Measurements from ENCODE around the gene ADAM11.

The ADAM11 gene

DNA sequence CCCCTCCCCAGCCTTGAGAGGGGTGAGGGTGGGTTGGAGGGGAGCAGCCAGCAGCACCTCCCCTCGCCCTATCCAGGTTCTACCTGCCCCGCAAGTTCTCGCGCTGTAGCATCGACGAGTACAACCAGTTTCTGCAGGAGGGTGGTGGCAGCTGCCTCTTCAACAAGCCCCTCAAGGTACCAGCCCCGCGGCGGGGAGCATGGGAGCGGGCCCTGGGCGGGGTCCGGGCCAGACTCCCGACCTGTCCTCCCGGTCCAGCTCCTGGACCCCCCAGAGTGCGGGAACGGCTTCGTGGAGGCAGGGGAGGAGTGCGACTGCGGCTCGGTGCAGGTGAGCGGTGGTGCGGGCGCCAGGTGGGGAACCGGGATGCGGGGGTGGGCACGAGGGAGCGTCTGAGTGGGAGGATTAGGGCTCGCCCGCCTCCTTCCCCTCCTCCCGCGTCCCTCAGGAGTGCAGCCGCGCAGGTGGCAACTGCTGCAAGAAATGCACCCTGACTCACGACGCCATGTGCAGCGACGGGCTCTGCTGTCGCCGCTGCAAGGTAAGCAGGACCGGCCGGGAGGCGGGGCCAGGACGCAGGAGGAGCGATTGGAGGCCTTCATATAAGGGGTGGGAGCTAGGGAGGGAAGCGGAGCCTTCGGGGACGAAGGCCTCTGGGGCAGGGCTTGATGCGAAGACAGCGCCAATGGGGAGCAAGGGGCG, 16.5 kb downstream of the ADAM11 start:
- peak; percentile 97 for DNase-seq (ENCODE audit: low spot score)

DNA sequence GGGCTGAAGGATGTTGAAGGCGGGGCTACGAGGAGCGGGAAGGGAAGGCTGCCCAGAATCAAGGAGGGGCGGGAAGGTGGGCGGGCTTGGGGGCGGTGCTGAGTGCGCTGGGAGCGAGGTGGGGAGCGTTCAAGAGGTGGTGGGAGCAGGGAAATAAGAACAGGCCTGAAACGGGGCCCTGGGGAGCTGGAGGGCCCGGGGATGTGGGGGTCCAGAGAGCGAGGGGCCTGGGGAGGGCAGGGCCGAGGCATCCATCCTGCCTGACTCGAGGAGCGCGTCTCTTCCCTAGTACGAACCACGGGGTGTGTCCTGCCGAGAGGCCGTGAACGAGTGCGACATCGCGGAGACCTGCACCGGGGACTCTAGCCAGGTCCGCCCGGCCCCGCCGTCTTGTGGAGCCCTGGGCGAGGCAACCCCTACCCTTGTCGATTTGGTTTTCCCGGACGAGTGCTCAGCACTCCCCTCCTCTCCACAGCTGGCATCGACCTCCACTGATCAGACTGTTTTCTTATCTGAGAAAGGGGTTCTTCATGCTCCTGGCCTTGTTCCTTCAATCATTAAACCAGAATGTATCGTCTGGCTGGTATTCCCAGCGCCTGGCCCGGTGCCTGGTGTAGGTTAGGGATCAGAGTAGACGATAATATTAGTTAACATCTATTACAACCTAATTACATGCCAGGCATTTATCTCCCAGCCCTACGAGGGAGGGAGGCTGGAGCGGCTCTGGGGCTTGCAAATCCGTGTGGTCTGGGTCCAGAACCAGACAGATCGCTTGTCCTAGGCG, 17.2 kb downstream of the ADAM11 start:
- no peak for DNase-seq (ENCODE audit: low spot score)

DNA sequence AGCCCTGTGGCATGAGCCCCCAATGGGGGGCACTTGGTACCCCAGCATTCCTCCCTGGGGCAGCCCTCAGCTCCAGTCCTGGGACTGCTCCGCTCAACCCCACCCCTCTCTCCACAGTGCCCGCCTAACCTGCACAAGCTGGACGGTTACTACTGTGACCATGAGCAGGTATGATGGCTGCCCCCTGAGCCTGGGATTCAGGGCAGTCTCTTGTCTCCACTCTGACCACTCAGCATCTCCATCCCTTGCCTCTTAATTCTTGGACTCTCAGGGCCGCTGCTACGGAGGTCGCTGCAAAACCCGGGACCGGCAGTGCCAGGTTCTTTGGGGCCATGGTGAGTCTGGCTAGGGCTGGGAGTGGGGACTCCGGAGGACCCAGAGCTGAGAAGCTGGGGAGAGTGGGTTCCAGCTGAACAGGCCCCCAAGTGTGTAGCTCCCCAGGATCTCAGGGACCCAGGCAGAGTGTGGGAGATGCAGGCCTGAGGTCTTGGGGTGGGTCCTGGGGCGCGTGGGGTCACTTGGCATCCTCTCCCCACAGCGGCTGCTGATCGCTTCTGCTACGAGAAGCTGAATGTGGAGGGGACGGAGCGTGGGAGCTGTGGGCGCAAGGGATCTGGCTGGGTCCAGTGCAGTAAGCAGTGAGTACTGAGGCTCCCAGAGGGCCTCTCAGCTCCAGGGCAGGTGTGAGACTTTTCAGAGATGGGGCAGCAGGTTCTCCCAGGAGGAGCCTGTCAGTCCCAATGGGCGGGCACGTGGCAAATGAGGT, 18.0 kb downstream of the ADAM11 start:
- DNase-seq (ENCODE audit: low spot score) = no peak

DNA sequence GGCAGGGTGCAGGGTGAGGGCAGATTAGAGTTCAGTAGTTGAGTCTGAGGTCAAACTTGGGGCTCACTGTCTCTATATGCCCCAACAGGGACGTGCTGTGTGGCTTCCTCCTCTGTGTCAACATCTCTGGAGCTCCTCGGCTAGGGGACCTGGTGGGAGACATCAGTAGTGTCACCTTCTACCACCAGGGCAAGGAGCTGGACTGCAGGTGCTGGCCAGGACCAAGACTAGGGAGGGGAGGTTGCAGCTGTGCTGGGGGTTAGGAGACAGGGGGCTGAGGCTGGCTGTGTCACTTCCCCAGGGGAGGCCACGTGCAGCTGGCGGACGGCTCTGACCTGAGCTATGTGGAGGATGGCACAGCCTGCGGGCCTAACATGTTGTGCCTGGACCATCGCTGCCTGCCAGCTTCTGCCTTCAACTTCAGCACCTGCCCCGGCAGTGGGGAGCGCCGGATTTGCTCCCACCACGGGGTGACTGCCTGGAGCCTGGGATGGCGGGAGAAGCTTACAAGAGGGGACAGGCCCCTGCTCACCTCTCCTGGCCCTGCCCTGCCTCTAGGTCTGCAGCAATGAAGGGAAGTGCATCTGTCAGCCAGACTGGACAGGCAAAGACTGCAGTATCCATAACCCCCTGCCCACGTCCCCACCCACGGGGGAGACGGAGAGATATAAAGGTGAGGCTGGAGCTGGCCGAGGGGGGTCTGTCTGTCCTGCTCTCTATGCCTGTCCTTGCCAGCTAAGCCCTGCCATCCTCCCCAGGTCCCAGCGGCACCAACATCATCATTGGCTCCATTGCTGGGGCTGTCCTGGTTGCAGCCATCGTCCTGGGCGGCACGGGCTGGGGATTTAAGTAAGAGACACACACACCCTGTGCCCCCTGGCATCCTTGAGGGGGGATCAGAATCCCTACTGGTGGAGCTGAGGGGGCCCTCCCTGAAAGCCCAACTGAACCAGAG, 18.9 kb downstream of the ADAM11 start:
- no peak for DNase-seq (ENCODE audit: low spot score)

DNA sequence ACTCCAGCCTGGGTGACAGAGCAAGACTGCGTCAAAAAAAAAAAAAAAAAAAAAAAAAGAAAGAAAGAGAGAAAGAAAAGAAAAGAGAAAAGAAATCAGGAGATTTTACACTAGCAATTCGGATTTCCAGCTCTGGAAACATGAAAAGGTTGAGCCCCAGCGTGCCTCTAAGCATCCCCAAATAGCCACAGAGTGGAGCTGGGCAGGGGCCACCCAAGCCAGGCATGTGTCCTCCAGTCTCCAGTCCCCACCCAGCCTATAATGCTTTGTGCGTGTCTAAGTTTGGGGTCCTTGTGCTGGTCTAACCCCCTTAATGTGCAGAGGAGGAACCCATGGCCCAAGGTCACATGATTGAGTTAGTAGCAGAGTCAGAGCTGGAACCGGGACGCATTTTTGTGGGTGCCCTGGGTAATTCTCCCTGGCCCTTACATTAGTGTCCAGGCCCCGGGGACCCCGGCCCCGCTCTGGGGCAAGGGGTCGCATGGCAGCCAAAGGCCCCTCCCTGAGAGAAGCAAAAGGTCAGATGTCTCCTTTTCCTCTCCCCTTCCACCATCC, 19.9 kb downstream of the ADAM11 start:
- DNase-seq (ENCODE audit: low spot score) = no peak

DNA sequence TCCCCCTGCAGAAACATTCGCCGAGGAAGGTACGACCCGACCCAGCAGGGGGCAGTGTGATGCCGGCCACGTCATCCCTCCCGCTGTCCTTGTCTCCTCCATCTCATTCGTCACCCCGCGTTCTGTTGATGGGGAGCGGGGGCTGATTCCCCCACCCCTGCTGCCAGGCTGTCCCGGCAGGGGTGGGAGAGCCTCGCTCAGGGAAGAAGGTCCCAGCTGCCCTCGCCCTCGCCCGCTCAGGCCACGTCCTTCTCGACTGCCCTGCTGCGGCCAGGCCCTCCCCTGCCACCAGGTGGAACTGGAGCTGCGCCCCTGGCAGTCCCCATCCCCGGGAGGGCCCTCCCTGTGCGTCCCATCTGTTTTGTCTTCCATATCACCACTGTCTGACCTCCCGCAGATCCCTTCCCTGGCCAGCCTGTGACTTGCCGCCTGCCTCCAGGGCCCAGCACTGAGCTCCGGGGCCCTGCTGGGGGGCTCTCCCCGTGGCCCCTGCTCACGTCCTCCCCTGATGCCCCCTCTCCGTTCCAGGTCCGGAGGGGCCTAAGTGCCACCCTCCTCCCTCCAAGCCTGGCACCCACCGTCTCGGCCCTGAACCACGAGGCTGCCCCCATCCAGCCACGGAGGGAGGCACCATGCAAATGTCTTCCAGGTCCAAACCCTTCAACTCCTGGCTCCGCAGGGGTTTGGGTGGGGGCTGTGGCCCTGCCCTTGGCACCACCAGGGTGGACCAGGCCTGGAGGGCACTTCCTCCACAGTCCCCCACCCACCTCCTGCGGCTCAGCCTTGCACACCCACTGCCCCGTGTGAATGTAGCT, 20.6 kb downstream of the ADAM11 start:
- peak; percentile 83 for DNase-seq (ENCODE audit: low spot score)

DNA sequence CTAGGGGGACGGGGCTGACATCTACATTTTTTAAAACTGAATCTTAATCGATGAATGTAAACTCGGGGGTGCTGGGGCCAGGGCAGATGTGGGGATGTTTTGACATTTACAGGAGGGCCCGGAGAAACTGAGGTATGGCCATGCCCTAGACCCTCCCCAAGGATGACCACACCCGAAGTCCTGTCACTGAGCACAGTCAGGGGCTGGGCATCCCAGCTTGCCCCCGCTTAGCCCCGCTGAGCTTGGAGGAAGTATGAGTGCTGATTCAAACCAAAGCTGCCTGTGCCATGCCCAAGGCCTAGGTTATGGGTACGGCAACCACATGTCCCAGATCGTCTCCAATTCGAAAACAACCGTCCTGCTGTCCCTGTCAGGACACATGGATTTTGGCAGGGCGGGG, 21.4 kb downstream of the ADAM11 start:
- DNase-seq (ENCODE audit: low spot score) = no peak

DNA sequence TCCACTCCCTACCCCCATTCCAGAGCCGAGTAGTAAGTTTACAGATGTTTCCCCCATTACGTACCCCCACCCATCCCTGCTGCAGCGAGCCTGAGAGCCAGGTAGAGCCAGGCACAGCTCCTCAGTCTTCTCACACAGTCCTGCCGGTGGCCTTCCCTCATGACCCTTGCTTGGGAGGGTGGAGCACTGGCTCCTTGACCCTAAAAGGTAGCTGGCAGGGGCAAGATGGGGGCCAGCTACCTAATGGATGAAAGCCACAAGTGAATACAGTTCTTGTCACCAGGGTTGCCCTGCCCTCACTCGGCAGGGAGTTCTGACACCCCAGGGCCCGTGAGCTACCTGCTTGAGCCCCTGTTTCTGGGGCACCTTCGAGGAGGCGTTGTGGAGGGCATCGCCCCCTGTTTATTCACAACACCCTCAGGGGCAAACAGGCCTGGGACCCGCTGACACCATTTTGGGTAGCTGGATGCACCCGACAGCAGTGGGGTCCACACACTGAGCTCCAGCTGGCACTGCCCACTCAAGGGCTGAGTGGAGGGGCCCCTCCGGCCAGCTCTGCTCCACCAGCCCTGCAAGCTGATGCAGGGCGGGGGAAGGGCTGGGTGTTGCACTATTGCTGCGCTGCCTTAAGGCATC, 22.2 kb downstream of the ADAM11 start:
- DNase-seq (ENCODE audit: low spot score) = no peak

DNA sequence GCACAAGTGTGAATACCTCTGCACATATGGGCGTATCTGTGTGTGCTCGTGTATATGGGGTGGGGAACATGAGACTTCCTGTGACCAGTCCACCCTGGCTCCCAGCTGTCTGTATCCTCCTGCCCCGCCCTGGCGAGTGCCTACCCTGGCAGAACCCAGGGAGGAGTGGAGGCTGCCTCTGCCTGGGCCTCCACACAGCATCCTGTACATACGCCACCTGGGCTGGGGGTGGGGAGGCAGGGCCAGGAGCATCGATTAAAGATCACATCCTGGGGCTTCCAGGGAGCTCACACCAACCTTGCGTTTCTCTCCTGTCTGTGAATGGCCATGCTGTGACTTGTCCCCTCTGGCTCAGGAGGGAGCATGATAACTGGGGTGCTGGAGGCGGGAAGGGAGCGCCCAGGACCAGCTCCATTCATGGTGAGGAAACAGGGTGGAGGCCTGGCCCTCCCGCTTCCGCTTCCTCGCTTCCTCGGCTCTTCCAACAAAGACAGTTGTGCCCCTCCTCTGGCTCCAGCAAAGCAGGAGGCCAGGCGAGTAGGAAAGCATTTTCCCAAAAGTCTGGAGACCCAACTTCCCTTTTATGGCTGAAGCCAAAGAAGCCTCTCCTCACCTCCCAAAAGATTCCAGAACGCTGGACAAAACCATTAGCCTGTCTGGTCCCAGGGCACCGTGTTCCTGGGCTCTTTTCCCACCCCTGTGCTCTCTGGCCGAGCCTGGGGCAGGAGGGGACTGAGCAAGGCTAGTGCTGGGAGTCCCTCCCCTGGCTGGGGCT, 22.9 kb downstream of the ADAM11 start:
- no peak for DNase-seq (ENCODE audit: low spot score)

DNA sequence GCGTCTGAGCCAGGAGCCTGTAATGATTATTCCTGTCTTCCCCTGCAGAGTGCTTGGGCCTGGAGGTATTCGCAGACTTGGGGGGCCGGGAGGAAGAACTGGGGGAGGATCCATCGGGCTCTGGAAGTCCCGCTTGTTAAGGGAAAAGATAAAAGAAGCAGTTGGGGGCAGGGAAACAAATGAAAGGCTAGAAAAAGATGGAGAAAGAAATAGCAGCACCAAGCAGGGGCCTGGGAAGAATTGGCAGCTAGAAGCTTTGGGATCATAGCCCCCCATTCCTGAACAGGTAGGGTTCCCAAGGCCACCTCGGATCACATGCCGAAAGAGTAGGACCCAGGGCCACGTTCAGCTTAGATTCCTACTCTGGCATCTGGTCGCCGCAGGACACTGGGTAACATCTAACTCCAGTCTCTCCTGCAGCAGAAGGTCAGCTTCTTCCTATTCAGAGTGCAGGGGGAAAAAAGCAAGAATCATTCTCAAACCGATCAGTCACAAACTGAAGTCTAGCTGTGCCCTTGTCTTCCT, 23.6 kb downstream of the ADAM11 start:
- DNase-seq (ENCODE audit: low spot score) = no peak

DNA sequence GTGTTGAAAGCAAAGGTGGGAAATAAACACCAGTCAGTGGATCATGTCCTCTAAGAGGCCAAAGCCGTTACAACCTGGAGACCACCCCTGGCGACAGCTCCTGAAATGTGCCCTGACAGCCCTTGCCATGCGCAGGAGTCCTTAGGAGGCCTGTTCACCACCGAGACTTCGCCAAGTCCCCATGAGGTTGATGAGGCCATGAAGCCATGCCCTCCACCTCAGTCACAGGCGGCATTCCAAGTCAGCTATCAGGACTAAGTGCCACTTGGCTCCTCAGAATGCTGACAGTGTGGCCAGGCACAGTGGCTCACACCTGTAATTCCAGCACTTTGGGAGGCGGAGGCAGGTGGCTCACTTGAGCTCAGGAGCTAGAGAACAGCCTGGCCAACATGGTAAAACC, 27.1 kb downstream of the ADAM11 start:
- DNase-seq (ENCODE audit: low spot score) = no peak

DNA sequence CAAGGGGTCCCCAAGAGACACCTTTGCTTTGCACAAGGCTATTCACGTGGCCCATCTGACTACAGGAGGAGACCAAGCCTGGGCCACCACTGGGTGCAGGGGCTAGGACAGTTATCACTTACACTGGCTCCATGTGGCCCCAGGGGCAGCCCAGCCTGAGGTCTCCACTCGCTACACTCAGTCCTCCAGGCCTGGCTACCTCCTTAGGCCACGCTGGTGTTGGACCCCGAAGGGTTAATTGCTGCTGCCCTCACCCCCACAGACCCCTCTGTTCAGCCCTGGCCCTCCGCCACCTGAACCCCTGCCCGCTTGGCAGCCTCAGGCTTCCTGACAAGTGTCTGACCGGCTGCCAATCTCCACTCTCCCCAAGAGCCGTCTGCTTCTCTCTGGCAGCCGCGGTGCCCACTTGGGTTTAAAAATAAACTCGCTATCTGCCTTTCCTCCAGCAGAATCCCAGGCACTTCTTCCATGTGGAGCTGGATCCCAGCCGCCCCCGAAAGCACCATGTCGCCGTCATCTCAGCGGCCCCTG, 27.8 kb downstream of the ADAM11 start:
- no peak for DNase-seq (ENCODE audit: low spot score)

DNA sequence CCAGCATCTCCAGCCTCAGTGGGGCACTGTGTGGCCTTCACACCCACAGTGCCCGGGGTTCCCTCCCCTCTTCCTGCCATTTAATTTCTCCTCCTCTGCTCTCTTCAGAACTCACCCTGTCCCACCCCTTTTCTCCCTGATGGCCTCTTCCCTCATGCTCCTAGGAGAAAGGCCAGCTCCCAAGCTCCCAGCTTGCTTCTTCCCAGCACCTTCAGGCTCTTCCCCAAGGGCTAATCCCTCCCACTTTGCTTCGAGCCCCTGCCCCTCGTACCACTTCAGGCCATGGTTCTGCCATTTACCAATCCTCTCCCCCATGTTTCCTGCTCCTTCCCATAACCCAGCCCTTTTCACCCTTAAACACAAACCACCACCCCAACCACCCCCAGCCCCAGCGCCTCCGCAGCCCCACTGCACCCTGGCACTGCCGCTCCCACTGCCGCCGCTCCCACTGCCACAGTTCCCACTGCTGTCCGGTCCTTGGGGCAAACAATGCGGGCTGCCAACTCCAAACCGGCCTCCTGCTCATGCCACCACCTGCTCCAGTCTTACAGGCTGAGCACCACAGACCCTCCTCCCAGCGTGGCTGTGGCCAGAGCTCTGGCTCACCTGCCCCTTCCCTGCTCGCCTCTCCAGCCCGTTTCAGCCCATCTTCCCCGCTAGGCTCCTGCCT, 28.6 kb downstream of the ADAM11 start:
- no peak for DNase-seq (ENCODE audit: low spot score)

DNA sequence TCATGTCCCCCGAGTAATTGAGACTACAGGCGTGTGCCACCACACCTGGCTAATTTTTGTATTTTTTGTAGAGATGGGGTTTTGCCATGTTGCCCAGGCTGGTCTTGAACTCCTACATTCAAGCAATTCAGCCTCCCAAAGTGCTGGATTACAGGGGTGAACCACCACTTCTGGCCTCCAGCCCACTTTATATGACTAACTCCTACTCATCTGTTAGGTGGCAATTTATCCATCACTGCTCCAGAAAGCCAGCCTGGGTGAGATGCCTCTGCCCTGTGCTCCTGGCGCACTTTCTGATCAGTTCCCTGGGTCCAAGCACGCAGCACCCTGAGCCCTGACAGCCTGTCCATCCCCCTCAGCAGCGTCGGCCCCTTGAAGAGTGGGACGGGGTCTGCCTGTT, 29.4 kb downstream of the ADAM11 start:
- DNase-seq (ENCODE audit: low spot score) = no peak

DNA sequence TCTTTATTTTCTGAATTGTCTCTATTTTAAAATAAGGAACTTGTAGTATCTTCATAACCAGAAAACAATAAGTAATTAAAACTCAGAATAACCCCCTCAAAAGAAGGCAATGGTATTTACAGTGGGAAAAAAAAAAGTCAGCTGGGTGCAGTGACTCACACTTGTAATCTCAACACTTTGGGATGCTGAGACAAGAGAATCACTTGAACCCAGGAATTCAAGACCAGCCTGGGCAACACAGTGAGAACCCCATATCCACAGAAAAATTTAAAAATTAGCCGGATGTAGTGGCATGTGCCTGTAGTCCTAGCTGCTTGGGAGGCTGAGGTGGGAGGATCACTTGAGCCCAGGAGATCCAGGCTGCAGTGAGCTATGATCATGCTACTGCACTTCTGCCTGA, 33.5 kb downstream of the ADAM11 start:
- DNase-seq (ENCODE audit: low spot score) = no peak

DNA sequence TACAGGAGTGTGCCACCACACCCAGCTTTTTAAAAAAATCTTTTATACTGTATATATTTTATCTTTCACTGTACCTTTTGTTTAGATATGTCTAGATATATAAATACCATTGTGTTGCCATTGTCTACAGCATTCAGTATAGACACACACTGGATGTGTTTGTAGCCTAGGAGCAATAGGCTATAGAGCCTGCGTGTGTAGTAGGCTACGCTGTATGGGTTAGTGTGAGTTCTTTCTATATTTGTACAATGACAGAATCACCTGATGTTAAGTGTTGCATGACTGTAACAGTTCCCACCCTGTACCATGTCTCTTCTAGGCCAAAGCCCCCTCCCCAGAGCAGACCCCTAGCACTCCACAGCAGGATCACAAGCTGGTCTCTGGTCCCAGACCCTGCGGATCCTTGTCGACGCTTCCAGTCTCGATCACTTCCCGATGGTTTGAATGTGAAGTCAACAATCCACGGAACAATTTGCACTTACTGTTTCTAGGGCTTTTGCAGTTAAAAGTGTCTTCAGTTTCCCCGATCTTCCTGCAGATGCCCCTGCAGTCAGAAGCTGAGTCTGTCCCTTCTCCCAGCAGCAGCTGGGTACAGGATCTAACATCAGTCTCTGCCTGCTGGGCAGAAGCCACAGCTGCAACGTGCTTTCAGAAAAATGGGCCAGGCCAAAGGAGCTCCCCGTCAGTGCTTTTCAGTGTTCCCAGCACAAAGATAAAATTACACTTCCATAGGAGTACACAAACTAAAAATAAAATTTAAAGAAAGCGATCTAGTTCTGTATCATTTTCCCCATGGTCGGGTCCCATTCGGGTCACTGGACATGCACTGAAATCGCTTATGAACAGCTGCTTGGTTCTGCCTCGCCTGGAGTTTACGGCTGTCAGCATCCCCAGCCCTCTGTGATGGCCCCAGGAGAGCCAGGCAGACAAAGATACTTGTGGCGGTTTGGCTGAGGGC, 35.4 kb downstream of the ADAM11 start:
- DNase-seq (ENCODE audit: low spot score) = no peak

DNA sequence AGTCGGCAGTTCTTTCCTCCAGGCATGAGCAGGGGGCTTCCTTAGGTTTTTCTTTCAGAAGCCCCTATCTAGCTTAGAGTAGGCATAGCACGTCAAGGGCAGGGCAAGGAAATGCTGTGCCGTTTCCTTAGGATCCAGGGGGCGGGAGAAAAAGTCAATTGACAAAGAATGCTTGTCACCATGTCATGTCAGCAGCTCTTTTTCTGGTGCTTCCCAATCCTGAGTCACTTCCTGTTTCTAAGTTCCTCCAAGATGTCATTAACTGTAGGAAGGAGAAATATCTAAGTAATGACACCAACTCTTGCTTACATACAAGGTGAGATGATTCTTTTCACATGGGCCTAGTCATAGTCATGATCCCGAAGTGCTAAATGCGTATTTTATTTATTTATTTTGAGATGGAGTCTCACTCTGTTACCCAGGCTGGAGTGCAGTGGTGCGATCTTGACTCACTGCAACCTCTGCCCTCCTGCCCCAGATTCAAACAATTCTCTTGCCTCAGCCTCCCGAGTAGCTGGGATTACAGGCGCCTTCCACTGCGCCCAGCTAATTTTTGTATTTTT, 36.1 kb downstream of the ADAM11 start:
- DNase-seq (ENCODE audit: low spot score) = no peak
